HS-27A (cell line): ENCODE measurements around the gene AP4S1.
"Not testable (repeated sequence)": the region's sequence is repeated elsewhere in the genome, so short reads cannot be mapped to it uniquely, and the experiment has no call there.

Experiments used
- DNase-seq: peaks from one replicate; pipeline ENCODE4 v3.0.0-alpha.2; 2012; ENCODE audit warnings: low read depth, missing footprints

The AP4S1 gene

GRCh38 chr14:31086466-31086865, 61.0 kb downstream of the AP4S1 start:
- not testable (repeated sequence) for DNase-seq

GRCh38 chr14:31090883-31091764, 65.7 kb downstream of the AP4S1 start:
- DNase-seq, result no peak

GRCh38 chr14:31092160-31092708, 66.8 kb downstream of the AP4S1 start:
- DNase-seq, result no peak

GRCh38 chr14:31093884-31094839, 68.7 kb downstream of the AP4S1 start:
- DNase-seq, result not testable (repeated sequence)

- DNase-seq, result not testable (repeated sequence)
These were observed 70.4 kb downstream of the AP4S1 start for GRCh38 chr14:31095817-31096216.

GRCh38 chr14:31096255-31096654, 70.8 kb downstream of the AP4S1 start:
- DNase-seq, result no peak

GRCh38 chr14:31097081-31097480, 71.6 kb downstream of the AP4S1 start:
- DNase-seq, result no peak

- no peak for DNase-seq
These were observed 81.3 kb downstream of the AP4S1 start for GRCh38 chr14:31106768-31107167.

- no peak for DNase-seq
These were observed 83.8 kb downstream of the AP4S1 start for GRCh38 chr14:31109257-31109656.

- DNase-seq, result no peak
These were observed 85.4 kb downstream of the AP4S1 start for GRCh38 chr14:31110872-31111271.

- no peak for DNase-seq
These were observed 88.3 kb downstream of the AP4S1 start for GRCh38 chr14:31113794-31114193.

- no peak for DNase-seq
These were observed 93.4 kb downstream of the AP4S1 start for GRCh38 chr14:31118892-31119291.

GRCh38 chr14:31122098-31122611, 96.7 kb downstream of the AP4S1 start:
- DNase-seq, result no peak

- DNase-seq, result no peak
These were observed 97.5 kb downstream of the AP4S1 start for GRCh38 chr14:31122921-31123320.

- DNase-seq, result no peak
These were observed 98.7 kb downstream of the AP4S1 start for GRCh38 chr14:31124197-31124596.

- DNase-seq, result no peak
These were observed 99.8 kb downstream of the AP4S1 start for GRCh38 chr14:31125231-31125630.

GRCh38 chr14:31126680-31127079, 101.2 kb downstream of the AP4S1 start:
- no peak for DNase-seq

GRCh38 chr14:31127690-31128089, 102.2 kb downstream of the AP4S1 start:
- DNase-seq, result no peak

- DNase-seq, result no peak
These were observed 103.4 kb downstream of the AP4S1 start for GRCh38 chr14:31128601-31129526.

- no peak for DNase-seq
These were observed 107.7 kb downstream of the AP4S1 start for GRCh38 chr14:31133133-31133532.
